Measurements from ENCODE around the gene PRR19. TPM values are rescaled to one million over a fixed set of nuclear protein-coding genes. Genes with fewer than 3 reads are reported as not detected.

Gene PRR19
- total RNA-seq, 4 donors from 2014 or later = 0.30 to 0.44 TPM; not detected in 2

GRCh38 chr19:42282819-42283187, 19.1 kb upstream of the PRR19 start:
- WGBS, 2 donors = 26 to 33% methylated on average over 3 to 4 of the region's 4 CpGs

DNA sequence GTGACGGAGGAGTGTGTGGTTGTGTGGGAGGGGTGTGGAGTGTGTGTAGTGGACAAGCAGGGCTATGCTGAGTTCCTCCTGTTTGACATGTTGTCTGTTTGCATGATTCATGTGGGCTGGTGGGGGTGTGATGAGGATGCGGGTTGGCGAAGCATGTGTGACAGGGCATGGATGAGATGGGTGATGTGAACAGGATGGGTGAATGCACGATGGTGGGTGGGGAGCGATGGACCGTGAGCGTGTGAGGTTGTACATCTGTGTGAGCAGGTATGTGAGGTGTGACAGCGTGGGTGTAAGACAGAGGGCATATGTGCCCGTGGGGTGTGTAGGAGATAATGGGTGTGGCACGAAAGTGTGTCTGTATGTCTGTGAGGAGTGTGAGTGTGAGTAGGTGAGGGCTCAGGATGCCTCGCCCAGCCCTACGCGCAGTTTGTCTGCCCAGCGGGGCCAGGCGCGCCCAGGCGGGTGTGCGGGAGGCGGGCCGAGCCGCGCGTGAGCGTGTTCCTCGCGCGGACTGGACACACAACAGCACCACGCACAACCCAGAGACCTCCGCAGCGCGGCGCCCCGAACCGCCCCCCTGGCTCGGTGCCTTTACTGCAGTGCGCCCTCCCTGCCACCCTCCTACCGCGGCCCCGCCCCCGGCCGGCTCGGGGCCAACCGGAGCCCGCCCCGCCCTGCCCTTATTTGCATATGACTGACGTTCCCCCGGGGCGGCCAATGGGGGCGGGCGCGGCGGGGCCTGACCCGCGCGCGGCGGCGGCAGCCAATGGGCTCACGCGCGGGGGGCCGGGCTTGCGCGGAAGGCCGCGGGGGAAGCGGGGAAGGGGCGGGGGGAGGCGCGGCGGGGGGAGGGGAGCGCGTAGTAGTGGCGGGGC, 18.5 kb upstream of the PRR19 start:
- Histone ChIP-seq H3K4me3 (peak overlapping the region; percentile 44 to 72 (median 56)), H3K36me3 (peaks cover 0 to 17% (median 4%) of the 10 kb centered on the region in 3 donors), H3K27me3 (no peaks in the 10 kb centered on the region), H3K9me3 (no peaks in the 10 kb centered on the region), H3K4me1 (peaks cover 3 to 68% (median 61%) of the 10 kb centered on the region in 4 donors), H3K27ac (peak overlapping the region; percentile 96 to 99 (median 97))
- 2 to 4% methylated on average over 35 of the region's 74 CpGs for WGBS, 2 donors
- DNase-seq (ENCODE audit: low spot score in 2 of 2) = peak; percentile 96 to 97
- TF ChIP-seq CTCF (IDR thresholded peaks at IDR 0.05) (peak in 2 of 5 experiments; percentile 26 to 38), EP300 (IDR thresholded peaks at IDR 0.05) (peak in 1 of 2 donors; percentile 86), POLR2A (IDR thresholded peaks at IDR 0.05) (peak in 1 of 2 donors; percentile 72)

More at GRCh38 chr19:42282819-42283187, 19.1 kb upstream of the PRR19 start:
- Histone ChIP-seq H3K9me3 (no peaks in the 10 kb centered on the region), H3K4me3 (peak overlapping the region in 2 of 4 donors; percentile 54 to 72), H3K36me3 (peaks cover 0 to 10% (median 4%) of the 10 kb centered on the region in 3 donors), H3K27ac (peak overlapping the region; percentile 96 to 99 (median 97)), H3K27me3 (no peaks in the 10 kb centered on the region), H3K4me1 (peaks cover 3 to 75% (median 67%) of the 10 kb centered on the region in 4 donors)
- TF ChIP-seq EP300 (IDR thresholded peaks at IDR 0.05) (no peak), POLR2A (IDR thresholded peaks at IDR 0.05) (no peak), CTCF (IDR thresholded peaks at IDR 0.05) (no peak)
- no peak for DNase-seq (ENCODE audit: low spot score in 2 of 2)

GRCh38 chr19:42284066-42284501, 17.8 kb upstream of the PRR19 start:
- H3K27me3 ChIP-seq = no peaks in the 10 kb centered on the region
- DNase-seq (ENCODE audit: low spot score in 2 of 2) = peak; percentile 38 to 49
- H3K36me3 ChIP-seq = peaks cover 0 to 23% (median 6%) of the 10 kb centered on the region in 3 donors
- H3K4me3 ChIP-seq = peak overlapping the region in 3 of 4 donors; percentile 54 to 72 (median 57)
- 0% methylated on average over 19 of the region's 76 CpGs; no CpG with 5 or more reads in 1 of the 2 donors for WGBS, 2 donors
- peaks cover 3 to 62% (median 55%) of the 10 kb centered on the region in 4 donors for H3K4me1 ChIP-seq
- no peaks in the 10 kb centered on the region for H3K9me3 ChIP-seq
- TF ChIP-seq POLR2A (IDR thresholded peaks at IDR 0.05) (peak; percentile 40 to 50), CTCF (IDR thresholded peaks at IDR 0.05) (no peak)
- H3K27ac ChIP-seq = peak overlapping the region; percentile 70 to 97 (median 96)

- Histone ChIP-seq H3K27ac (peak overlapping the region; percentile 72 to 96 (median 92)), H3K36me3 (peaks cover 0 to 30% (median 13%) of the 10 kb centered on the region in 3 donors), H3K4me1 (peaks cover 3 to 56% (median 48%) of the 10 kb centered on the region in 4 donors), H3K27me3 (no peaks in the 10 kb centered on the region), H3K4me3 (peak overlapping the region; percentile 45 to 74 (median 64)), H3K9me3 (no peaks in the 10 kb centered on the region)
- TF ChIP-seq EP300 (IDR thresholded peaks at IDR 0.05) = no peak
- no peak for TF ChIP-seq CTCF (IDR thresholded peaks at IDR 0.05)
- TF ChIP-seq POLR2A (IDR thresholded peaks at IDR 0.05) = no peak
- no peak for DNase-seq (ENCODE audit: low spot score in 2 of 2)
- 2 to 4% methylated on average over 30 to 39 of the region's 41 CpGs for WGBS, 2 donors
Measured at GRCh38 chr19:42284591-42285341, 17.2 kb upstream of the PRR19 start.

All from tibial nerve (tissue), 4 donors.